ENCODE measurements around the gene NPPC.

Gene NPPC

DNA sequence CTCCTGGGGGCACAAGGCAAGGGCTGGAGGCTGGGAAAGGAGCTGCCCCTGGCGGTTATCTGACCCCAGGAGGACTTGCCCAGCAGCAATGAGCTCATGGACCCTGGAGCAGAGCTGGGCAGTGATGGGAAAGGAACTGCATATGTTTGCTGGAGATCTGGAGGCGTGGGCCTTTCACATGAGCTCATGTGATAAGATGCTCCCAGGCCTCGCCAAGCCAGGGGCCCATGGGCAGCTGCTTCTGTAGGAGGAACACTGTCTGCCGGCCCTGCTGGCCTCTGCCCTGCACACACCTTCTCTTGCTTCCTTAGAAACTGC, 9.0 kb upstream of the NPPC start:
- DNase-seq (ENCODE audit: low read depth in 2 of 2): no peak

DNA sequence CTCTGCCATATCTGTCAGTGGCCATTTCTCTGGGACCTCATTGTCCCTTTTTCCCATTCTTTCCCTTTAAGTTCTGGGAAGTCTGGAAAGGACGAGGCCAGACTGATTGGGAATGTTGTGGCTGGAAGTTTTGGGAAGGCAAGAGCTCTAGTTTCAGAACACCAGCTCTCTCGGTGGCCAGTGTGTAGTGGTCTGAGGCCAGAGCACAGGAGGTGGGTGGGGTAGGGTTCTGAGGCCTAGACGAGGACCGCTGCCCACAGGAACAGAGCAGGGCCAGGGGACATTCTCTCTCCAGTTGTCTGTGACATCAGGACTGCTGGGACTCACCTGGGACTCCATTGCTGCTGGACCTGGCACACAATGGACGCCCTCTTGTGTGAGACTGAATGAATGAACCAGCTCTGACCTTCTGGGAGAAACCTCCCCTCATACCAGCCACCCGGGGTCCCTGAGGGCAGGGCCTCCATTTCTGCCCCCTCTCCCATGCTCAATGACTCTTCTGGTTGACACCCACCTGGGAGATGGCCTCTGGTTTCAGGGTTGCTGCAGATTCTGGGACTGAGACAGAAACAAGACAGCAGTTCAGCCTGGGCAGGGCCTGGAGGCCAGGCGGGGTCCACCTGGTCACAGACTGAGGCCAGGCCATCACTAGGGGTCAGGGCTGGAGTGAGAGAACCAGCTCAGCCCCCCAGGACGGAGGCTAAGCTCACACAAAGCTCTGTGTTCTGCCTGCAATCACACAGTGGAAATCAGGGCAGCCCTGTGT, 8.4 kb upstream of the NPPC start:
- no peak for DNase-seq (ENCODE audit: low read depth in 2 of 2)

DNA sequence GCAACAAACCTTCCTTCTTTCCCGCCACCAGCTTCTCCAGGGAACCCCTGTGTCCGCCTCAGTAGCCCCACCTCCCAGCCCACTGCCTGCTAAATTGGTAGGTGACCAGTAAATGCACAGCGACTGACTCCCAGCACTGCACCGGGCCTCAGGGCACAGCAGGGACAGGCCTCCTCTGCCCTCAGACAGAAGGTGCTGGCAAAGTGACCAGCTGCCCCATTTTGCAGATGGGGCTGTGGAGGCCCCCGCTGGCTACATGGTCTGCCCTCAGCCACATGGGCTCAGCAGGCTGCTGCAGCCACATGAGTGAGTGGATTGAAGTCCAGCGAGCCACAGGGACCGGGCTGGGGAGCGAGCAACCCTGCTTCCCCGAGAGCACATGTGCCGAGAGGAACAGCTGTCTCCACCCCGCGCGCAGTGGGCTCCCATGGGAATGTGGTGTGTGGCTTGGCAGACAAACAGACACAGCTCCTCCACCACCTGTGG, 7.8 kb upstream of the NPPC start:
- no peak for DNase-seq (ENCODE audit: low read depth in 2 of 2)

DNA sequence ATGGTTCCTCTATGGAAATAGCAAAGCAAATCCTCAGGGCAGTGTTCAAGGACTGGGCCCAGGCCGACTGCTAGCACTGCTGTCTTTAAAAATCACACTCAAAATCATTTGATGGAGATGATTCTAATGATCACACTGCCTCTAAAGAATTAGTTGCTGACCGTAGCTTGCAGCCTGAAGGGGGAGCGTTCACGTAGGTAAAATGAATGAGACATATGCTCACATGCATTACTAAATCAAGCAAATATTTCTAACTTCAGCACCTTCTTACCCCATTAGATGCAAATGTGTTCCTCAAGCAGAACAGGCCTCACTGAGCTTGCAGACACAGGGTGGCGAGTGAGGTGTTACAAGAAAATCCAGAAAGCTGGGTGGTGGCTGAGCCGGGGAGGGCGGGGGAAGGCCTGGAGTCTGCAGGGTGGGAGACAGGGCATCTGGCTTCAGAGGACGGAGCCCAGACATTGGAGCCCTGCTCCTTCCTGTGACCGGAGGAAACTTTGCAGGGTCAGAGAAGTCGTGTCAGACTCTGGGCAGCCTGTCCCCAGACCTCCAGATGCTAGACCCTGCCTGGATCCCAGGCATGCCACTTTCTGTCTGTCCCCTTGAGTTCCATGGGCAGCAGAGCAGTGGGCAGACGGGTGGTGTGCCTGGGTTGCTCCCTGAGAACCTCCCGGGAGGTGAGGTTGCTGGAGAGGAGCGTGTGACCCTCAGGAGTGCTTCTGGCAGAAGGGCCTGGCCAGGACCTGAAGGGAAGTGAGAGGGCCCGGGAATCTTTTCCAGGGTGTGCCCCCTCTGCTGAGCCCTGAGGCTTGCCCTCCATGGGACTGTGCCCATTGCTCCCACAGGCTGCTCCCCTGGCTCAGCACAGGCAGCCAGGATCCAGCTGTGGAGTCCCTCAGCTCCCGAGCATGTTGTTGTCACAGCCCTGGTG, 7.1 kb upstream of the NPPC start:
- DNase-seq (ENCODE audit: low read depth in 2 of 2): no peak

DNA sequence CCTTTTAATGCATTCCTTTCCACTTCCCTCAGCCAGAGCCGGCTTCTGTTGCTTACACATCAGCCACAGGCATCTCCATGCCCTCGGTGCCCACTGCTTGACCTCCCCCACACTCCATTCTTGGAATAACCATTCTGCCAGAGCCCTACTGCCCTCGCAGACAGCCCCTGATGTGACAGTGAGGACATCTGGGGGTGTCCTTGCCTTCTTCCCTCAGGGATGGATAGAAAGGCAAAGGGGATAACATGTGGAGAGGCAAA, 6.4 kb upstream of the NPPC start:
- DNase-seq (ENCODE audit: low read depth in 2 of 2): no peak

DNA sequence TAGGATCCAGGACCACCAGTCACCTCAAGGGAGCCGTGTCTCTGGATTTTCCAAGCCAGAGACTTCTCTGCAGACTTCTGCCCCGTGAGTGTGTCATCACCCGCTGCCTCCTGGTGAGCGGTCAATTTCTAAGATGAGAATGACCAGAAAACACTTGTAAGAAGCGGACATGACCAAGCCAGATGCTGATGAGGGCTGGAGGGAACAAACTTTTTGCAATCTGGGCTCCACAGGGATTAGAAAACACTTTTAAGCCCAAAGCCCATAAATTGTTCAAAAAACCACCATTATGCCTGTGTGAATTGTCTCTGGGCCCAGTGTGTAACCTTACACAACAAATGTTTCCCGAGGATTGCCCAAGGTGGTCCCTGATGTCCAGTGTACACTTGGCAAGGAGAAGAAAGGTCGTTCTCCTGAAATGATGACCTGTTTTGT, 5.3 kb upstream of the NPPC start:
- no peak for DNase-seq (ENCODE audit: low read depth in 2 of 2)

DNA sequence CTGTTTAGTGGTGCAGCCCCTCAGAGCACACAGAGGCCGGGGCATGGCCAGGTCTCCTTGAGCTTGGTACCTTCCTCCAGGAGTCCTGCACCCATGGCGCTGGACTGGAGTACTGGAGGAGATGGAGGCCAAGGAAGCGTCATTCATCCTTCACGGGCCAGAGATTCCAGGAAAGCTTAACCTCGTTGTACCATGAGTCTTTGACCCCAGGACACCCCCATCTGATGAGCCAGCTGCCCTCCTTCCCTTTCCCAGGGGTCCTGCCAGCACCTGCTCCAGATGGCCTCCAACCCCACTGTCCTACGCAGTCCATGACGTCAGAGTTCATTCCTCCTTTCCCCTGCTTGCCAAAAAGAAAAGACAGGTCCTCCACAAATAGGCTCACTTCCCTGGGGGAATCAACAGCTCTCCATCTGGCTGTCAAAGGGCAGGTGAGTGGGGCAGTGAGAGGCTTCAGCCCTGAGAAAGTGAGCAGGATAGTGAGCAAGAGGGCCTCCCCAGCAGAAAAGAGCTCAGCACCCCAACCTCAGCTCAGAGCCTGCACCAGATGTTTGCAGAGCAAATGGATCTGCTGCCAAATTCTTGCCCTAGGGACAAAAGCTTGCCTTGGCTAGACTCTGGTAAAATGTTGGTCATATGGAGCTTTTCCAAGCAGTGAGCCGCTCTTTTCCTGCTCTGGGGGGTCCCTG, 4.5 kb upstream of the NPPC start:
- no peak for DNase-seq (ENCODE audit: low read depth in 2 of 2)

DNA sequence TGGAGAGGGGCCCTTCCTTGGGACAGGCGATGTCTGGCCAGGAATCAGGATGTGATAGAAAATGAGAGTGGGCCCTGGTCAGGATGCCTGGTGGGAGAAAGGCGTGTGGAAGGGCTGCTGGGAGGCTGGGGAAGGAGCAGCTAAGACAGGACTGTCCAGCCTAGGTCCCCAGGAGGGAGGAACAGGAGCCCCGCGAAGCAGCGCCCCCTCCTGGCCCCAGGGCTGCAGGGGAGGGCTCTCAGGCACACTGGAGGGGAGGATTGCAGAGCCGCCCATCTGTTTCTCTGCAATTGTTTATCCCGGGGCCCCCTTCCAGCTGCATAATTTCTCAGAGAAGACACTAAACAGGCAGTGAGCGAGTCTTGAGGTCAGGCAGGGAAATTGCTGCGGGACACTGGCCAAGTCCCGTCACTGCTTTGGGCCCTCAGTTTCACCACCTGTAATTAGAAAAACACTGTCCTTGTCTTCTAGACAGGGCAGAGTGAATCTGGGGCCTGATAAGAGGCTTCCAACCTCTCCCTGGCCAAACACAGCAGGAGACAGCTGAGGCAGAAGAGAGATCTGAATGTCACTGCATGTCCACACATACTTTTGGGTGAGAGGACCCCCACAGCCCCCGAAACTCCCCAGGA, 3.9 kb upstream of the NPPC start:
- no peak for DNase-seq (ENCODE audit: low read depth in 2 of 2)

DNA sequence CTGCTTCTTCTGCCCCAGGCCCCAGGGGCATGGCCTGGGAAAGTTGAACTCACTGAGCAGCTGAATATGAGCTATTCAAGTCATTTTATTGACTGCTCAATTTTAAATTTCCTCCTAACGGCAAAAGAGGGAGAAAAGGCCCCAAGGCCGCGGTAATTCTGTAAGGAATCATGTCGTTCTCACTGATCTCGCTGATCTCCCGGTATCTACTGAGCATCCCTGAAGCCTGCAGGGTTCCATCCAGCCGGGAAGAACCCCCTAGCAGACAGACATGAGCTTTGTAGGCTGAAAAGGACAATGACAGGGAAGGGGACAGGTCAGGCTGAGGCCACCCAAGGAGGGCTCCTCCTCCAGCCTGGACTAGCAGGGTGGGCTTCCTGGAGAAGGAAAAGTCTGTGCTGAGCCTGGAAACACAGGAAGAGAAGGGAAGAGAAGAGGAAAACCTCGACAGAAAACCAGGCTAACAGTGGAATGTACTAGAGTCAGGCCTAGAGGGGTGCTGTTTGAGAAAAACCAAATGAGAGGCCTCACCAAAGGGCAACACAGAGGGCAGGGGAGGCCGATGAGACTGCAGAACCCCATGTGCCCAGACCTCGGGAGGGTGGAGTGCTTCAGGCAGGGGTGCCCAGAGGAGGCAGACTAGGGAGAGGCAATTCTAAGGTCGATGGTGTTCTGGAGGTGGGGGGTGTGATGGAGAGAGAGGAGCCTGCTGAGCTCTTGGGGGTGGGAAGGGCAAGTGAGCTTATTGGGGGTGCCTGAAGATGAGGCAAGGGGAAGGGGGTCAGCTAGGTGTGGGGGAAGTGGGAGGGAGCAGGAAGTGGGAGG, 2.9 kb upstream of the NPPC start:
- DNase-seq (ENCODE audit: low read depth in 2 of 2): no peak

DNA sequence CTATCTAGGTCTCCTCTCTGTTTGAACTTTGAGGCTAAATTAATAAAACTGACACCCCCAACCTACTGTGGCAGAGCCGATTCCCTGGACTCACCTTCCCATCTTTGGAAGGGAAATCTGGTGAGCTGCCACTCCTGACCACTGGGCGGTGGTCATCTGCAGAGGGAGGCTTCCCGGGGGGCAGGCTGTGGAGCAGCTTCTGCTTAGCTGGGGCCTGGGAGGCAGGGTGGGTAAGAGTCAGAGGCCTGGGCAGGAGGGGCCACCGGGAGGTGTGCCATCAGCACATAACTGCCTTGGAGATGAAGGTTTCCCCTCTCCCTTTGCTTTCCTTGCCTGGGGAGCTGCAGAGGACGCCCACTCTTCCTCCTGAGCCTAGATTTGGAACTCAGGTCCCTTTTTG, 2.3 kb upstream of the NPPC start:
- no peak for DNase-seq (ENCODE audit: low read depth in 2 of 2)

DNA sequence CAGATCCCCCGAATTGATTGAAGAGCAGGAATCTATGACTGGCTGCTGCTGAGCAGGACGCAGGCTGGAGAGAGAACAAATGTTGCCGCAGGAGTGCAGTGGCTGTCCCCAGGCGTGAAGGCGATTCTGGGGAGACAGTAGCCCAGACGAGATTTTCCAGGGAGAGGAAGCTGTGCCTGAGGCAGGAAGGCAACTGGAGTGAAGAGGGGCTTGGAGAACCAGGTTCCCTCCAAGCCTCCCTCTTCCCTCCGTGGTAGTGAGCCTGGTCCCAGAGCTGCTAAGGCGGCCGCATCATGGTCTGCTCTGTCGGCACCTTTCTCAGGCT, 1.3 kb upstream of the NPPC start:
- DNase-seq (ENCODE audit: low read depth in 2 of 2): no peak

DNA sequence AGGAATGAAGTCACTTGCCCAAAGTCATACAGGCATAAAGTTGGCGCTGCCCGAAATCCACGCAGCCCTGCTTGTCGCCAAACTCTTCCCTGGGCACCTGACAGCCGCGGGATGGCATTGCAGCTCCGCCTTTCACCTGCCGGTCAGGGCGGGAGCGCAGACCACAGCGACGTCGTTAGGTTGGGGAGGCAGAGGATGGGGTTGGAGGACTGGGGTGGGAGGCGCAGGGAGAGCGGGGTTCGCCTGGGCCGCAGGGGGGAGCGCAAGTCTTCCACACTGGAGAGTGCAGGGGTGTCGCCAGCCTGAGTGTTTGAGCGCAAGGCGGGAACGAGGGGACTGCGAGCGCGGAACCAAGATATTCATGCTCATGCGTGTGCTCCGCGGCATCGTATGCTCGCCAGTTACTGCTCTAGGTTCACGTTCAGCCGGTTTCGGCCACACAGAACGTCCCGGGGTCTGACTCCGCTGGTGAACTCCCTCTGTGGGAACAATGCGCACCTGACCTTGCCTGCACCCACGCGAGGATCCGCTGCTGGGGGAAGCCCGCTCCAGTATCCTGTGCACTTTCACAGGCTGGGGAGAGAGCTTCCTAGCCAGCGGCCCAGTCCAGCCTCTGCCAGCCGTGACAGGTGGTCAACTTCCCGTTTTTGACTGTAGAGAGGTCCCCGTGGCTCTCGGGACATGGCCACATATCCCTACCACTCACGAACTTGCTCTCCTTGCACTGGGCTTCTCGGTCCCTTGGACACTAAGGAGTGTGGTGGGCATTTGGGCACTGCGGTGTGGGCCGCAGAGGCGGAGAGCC, 767 bp upstream of the NPPC start:
- DNase-seq (ENCODE audit: low read depth in 2 of 2): no peak

DNA sequence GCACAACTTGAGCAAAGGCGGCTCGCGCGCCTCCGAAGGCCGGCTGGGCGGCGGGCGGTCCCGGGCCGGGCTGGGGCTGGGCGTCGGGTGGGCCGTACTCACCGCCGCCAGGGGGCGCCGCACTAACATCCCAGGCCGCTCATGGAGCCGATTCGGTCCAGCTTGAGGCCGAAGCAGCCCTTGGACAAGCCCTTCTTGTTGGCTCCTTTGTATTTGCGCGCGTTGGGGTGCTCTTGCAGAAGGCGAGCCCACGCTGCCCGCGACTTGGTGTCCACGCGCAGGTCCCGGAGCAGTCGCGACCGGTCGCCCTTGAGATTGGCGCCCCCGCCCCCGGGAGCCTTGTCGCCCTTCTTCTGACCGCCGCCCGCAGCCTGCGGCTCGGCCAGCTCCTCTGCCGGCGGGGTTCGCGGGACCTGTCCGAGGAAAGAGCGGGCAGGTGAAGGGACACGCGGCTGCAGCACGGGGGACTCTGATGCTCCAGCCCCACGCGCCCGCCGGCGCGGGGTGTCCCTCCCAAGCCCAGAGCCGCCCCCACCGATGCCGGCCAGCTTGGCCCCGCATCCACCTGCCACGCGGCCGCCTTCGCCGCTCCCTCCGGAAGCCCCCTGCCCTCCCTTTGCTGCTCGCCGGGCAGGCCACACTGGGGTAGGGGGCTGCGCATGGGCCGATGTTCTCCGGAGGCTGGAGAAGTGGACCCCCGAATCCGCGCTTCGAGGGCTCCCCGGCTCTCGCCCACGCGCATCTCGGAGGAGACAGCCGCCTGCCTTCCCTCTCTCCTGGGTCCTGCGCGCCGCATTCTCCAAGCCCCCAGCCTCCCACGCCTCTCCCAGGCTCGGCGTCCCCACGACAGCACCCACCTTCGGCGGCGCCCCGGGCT, 655 bp downstream of the NPPC start:
- DNase-seq (ENCODE audit: low read depth in 2 of 2): peak; percentile 31 to 53

DNA sequence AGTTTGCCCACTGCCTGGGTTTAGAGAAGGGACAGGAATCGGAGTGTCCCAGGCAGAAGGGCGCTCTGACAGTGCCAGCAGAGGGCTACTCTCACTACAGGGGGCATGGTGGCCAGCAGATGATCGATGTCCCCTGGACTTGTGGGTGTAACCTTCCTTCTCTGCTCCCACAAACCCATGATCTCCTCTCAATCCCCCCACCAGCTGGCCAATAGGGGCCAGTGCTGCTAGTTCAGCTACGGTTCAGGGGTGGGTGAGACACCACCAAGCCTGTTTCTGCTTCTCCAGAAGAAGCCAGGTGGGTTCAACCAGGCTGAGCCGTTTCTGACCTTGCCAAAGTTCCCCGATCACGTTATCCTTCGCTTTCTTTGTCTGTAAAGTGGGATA, 1.3 kb downstream of the NPPC start:
- no peak for DNase-seq (ENCODE audit: low read depth in 2 of 2)

DNA sequence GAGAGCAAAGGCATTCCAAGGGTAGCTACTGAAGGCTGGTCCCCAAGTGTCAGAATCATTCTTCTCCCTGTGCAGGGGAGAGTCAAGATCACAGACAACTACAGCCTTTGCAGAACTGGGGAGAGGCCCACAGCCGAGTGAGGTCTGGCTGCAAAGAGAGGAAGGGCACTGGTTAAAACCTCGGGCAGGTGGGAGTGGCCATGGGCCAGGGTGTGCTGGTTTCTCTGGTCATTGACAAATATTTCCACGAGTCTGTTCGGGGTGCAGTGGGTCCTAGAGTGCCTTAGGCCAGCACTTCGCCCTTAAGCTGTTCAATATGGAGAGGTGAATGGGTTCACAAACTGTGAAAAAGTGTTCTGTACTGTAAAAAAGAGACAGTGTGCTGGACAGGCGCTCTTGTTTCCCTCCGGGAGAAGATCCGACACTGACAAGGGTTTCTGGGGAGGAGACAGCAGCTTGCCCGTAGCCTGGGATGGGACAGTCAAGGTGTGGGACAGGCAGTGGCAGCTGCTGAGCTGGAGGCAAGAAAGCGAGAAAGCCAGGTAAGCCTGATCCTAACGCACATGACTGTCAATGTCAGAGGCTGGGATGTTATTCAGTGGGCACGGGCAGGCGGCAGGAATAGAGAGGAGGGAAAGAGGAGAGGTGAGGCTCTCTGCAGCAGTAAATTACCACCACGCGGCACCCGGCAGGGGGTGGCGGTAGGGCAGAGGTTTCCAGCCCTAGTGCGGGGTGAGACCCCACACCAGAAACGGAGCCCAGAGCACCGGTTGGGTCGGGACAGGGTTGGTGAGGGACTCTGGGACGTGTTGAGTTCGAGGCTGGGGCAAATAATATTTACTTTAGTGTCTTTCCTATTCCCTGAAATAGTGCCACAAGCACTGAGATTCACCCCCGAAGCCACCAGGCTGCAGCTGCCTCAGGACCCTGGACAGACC, 2.0 kb downstream of the NPPC start:
- no peak for DNase-seq (ENCODE audit: low read depth in 2 of 2)

DNA sequence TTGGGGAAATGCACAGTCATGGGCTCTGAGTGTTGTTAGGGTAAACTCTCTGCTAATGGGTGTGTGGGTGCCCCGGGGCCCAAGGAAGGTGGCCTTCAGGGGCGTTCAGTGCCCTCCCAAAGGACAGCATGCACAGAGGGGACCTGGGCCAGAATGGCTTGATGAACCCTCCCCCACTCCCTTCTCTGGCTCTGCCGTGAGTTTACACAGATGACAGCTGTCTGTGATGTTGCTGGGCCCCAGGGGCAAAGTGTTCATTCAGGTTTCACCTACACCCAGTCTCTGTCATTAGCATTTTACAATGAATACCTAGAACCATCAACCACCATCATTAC, 3.2 kb downstream of the NPPC start:
- no peak for DNase-seq (ENCODE audit: low read depth in 2 of 2)

DNA sequence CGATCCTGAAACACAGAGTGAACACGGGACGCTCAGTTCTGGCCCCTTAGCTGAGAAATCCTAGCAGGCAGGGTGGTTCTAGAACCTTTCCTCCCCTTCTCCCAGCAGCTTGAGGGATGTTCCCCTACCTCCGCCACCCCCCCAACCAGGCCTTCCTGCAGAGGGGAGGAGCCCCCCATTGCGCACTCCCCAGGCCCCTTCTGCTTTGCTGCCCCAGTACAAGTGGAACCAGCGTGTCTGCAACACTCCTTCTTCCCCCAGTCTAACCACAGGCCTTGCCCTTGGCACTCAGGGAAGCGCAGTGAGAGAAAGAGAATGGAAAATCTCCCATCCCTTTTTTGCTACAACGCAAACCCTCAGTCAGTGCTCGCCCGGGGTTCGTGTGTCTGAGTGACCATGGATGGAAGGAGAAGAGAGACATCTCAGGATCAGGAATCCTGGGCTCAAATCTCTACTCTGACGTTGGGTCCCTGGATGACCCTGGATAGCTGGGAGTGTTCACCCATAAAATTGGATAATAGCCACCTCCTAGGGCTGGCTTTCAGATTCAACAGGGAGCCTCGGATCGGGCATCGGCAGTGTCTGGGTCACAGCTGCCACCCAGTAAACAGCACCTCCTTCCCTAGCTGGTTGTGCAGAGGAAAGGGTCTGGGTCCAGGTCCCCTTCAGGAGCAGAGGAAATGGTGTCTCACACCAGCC, 3.7 kb downstream of the NPPC start:
- DNase-seq (ENCODE audit: low read depth in 2 of 2): no peak

DNA sequence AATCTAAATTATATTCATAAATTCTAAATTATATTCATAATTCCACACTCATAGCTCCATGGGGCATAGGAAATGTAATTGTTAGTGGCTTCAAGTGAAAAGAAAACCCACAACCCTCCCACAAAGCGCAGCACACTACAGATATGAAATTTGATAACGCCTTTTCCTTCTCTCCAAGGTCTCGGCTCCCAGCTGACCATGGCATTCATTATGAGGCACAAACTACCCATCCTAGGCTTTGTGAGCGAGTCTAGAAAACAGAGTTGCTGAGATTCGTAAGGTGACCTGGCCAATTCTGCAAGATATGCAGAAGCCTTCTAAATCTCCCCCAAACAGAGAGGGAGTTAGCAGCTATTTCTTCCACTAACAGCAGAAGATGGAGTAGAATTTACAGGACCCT, 5.4 kb downstream of the NPPC start:
- DNase-seq (ENCODE audit: low read depth in 2 of 2): no peak

All from stimulated activated CD8-positive, alpha-beta memory T cell treated with anti-CD3 and anti-CD28 coated beads, Interleukin-7, amount 100 ng/mL, for 1 hour (primary cell).